Nephron progenitor cell (in vitro differentiated cells): Measurements from ENCODE around the gene PCED1A.

Experiments
- DNase-seq: peaks from one replicate; pipeline ENCODE4 v3.0.0; 2021
- H3K27ac Mint-ChIP-seq: 2 replicates; pipeline ENCODE4 v1.8.0; 2021; ENCODE audit warnings: mild to moderate bottlenecking, moderate library complexity, mixed read lengths
- H3K27me3 Mint-ChIP-seq: 2 replicates; pipeline ENCODE4 v1.8.0; 2021; ENCODE audit warnings: mild to moderate bottlenecking, low read depth, mixed read lengths; ENCODE audit not compliant: poor library complexity
- H3K36me3 Mint-ChIP-seq: 2 replicates; pipeline ENCODE4 v1.8.0; 2021; ENCODE audit warnings: low read depth, mixed read lengths
- H3K4me1 Mint-ChIP-seq: 2 replicates; pipeline ENCODE4 v1.8.0; 2021; ENCODE audit warnings: mixed read lengths
- H3K4me3 Mint-ChIP-seq: 2 replicates; pipeline ENCODE4 v1.8.0; 2021; ENCODE audit warnings: mild to moderate bottlenecking, moderate library complexity, mixed read lengths
- H3K9me3 Mint-ChIP-seq: 2 replicates; pipeline ENCODE4 v1.8.0; 2021; ENCODE audit warnings: mild to moderate bottlenecking, moderate library complexity, mixed read lengths
- CTCF ChIP-seq: fragments of 200-600 bp; sonication (generic); IDR thresholded peaks from 2 replicates; pipeline ENCODE4 v1.5.0; 2021; ENCODE audit warnings: antibody characterized with exemption

Gene PCED1A

GRCh38 chr20:2846698-2847097 is 6.2 kb upstream of the PCED1A start:
- H3K27ac Mint-ChIP-seq: no peak overlapping the region
- H3K9me3 Mint-ChIP-seq: no peaks in the 10 kb centered on the region
- DNase-seq: no peak
- H3K27me3 Mint-ChIP-seq: peaks cover 11% of the 10 kb centered on the region
- peaks cover 4% of the 10 kb centered on the region for H3K36me3 Mint-ChIP-seq
- H3K4me1 Mint-ChIP-seq: peaks cover under 1% of the 10 kb centered on the region
- TF ChIP-seq CTCF: no peak
- H3K4me3 Mint-ChIP-seq: no peak overlapping the region

GRCh38 chr20:2845607-2846006 is 5.2 kb upstream of the PCED1A start:
- H3K9me3 Mint-ChIP-seq: no peaks in the 10 kb centered on the region
- peaks cover 6% of the 10 kb centered on the region for H3K4me1 Mint-ChIP-seq
- no peak for TF ChIP-seq CTCF
- no peak overlapping the region for H3K4me3 Mint-ChIP-seq
- H3K27ac Mint-ChIP-seq: no peak overlapping the region
- H3K27me3 Mint-ChIP-seq: peaks cover 7% of the 10 kb centered on the region
- peaks cover 4% of the 10 kb centered on the region for H3K36me3 Mint-ChIP-seq
- no peak for DNase-seq

- Mint-ChIP-seq H3K27ac (no peak overlapping the region), H3K4me3 (peak overlapping the region; percentile 91), H3K4me1 (peaks cover 14% of the 10 kb centered on the region), H3K36me3 (peaks cover 26% of the 10 kb centered on the region), H3K9me3 (no peaks in the 10 kb centered on the region), H3K27me3 (peaks cover 6% of the 10 kb centered on the region)
- TF ChIP-seq CTCF: no peak
- peak; percentile 69 for DNase-seq
Measured at GRCh38 chr20:2840967-2841531, 594 bp upstream of the PCED1A start.

GRCh38 chr20:2839732-2840137 is 720 bp downstream of the PCED1A start:
- Mint-ChIP-seq H3K4me3 (peak overlapping the region; percentile 83), H3K27ac (no peak overlapping the region), H3K9me3 (no peaks in the 10 kb centered on the region), H3K4me1 (peaks cover 14% of the 10 kb centered on the region), H3K27me3 (peaks cover 6% of the 10 kb centered on the region), H3K36me3 (peaks cover 37% of the 10 kb centered on the region)
- no peak for DNase-seq
- TF ChIP-seq CTCF: no peak

- H3K4me1 Mint-ChIP-seq: peaks cover 14% of the 10 kb centered on the region
- H3K4me3 Mint-ChIP-seq: peak overlapping the region; percentile 83
- no peaks in the 10 kb centered on the region for H3K9me3 Mint-ChIP-seq
- no peak for TF ChIP-seq CTCF
- no peak for DNase-seq
- peaks cover 44% of the 10 kb centered on the region for H3K36me3 Mint-ChIP-seq
- peak overlapping the region; percentile 6 for H3K27ac Mint-ChIP-seq
- H3K27me3 Mint-ChIP-seq: peaks cover 6% of the 10 kb centered on the region
Measured at GRCh38 chr20:2838847-2839671, 1.4 kb downstream of the PCED1A start.
